ENCODE measurements around the gene TTC6.

The TTC6 gene

DNA sequence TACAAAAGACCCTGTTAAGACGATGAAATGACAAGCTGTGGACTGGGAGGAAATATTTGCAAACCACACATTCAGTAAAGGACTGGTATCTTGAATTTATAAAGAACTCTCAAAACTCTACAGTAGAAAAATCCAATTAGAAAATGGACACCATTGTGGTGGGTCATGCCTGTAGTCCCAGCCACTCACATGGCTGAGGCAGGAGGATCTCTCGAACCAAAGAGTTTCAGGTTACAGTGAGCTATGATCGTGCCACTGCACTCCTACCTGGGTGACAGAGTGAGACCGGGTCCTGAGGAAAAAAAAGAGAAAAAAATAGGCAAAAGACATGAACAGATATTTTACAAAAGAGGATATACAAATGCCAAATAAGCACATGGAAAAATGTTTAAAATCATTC lies 41.9 kb downstream of the TTC6 start:
- no peak for DNase-seq

DNA sequence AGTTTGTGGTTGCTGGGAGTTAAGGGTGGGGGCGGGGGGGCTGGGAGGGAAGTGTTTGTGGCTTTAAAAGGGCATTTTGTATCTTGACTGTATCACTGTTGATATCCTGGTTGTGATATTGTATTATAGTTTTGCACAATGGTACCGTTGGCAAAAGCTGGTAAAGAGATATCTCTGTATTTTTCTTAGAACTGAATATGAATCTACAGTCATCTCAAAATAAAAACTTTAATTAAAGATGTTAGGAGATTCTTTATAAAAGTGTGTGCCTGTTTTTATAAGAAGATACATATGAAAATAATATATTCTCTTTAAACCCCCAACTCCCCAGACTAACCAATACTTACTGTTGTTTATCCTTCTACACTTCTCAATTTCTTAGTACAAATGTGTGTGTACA lies 43.2 kb downstream of the TTC6 start:
- no peak for DNase-seq

DNA sequence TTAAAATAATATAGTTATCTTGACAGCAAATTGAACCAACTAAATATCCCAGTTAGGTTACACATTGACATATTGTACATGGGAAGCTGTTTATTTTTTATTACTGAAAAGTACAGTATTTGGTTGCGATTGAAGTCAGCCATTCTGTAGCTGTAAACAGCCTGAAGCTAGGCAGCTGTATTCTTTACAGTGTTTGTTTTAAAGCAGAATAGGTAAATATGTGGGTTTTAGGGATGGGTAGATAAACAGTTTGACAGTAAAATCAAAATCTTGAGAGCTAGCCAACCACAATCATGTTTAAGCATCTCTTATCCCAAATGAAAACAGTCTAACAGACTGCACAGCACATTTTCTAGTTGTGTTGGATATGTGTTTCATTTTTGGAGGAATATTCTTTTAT lies 45.7 kb downstream of the TTC6 start:
- no peak for DNase-seq

DNA sequence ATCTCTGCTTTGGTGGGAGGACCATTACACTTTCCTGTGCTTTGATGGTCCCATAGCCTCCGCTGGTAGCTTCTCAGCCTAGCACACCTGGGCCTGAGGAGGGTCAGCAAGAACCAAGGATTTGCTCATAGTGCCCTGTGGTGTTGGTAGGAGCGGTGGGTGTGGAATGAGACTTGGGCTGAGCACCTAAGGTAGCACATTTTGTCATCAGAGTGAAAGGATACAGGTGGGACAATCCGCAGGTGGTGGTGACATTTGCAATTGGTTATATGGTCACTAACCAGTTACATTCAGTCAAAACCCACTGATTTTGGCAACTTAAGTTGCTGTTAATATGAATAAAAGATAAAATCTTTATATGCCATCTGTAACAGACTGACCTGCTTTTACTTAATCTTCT lies 46.7 kb downstream of the TTC6 start:
- DNase-seq = no peak

DNA sequence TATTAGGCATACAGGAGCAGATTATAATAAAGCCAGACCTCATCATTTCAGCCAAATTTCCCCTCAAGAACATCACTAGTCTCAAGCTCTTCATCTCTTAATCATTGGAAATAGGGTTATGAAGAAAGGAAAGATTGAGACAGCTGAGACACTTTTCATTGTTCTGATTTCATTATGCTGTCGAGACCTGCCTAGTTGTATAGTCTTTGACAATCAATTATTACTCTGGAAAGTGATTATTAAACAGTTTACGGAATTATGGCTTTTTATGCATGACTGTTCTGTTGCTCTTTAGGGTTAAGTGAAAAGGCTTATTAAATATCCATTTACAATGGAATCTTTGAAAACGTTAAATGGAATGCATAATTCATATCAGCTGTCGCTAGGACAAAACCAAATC lies 48.3 kb downstream of the TTC6 start:
- no peak for DNase-seq

Data from SHP77 treated with DMSO at 0.1 percent for 48 hours (cell line).